GM15510 (cell line): ENCODE results near the gene WFIKKN1.

ENCODE experiments used
- POLR2A ChIP-seq: IDR thresholded peaks from 3 replicates; pipeline ENCODE4 v1.6.1; 2011; ENCODE audit warnings: borderline replicate concordance; ENCODE audit not compliant: insufficient read length; ENCODE audit errors: extremely low read depth

The WFIKKN1 gene

GRCh38 chr16:591892-592517 is 38.8 kb upstream of the WFIKKN1 start:
- TF ChIP-seq POLR2A: no peak

DNA sequence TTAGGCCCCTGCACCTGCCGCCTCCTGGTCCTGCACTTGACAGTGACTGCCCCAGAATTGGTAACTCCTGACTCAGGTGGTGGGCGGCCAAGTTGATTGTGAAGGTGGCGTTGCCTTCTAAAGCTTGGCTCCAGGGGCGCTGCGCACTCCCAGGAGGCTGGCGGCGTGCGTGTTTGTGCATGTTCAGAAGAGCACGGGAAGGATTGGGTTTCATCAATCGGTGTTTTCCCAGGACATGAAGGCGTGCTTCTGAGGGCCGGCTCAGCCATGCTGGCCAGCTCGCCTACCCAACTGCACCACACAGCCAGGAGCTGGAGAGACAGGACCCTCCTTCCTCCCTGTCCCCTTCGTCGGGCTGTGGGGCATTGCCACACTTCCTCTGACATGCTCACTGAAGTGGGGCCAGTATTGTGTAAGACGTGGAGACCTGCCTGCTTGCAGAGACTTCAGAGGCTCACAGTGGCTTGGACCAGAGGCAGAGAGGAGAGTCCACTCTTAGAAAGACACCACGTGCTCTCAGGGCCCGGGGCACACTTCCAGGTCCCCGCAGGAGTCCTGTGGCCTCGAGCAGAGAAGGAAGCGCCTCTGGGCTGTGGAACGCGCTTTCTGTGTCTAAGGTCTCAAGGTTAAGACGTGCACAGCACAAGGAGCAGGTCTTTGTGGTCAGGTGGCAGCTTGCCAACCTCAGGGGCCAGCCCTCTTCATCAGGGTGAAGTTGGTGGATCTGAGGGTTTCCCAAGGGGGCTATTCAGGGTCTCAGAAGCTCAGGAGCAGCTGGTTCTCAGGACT is 38.1 kb upstream of the WFIKKN1 start:
- TF ChIP-seq POLR2A: no peak

GRCh38 chr16:593406-593805 is 37.4 kb upstream of the WFIKKN1 start:
- no peak for TF ChIP-seq POLR2A

- TF ChIP-seq POLR2A: no peak
Measured at GRCh38 chr16:593807-594206, 37.0 kb upstream of the WFIKKN1 start.

DNA sequence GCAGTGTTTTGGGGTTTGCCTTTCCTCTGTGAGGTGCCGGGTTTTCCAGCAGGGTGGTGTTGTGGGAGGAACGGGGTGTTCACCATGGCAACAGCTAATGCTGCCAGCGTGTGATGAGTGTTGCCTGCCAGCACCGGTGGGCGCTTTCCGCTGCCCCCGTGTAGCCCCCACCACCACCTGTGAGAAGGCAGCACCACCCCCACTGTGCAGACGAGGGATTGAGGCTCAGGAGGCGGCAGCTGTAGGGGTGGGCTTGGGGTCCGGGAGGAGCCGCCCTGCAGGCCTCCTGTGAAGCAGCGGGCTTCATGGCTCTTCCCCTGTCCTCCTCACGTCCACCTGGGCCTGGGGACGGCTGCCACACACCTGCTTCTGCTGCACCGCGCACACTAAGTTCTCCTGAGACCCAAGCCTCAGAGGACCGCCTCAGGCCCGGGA is 35.7 kb upstream of the WFIKKN1 start:
- TF ChIP-seq POLR2A: no peak

- no peak for TF ChIP-seq POLR2A
Measured at GRCh38 chr16:595942-596735, 34.6 kb upstream of the WFIKKN1 start.

DNA sequence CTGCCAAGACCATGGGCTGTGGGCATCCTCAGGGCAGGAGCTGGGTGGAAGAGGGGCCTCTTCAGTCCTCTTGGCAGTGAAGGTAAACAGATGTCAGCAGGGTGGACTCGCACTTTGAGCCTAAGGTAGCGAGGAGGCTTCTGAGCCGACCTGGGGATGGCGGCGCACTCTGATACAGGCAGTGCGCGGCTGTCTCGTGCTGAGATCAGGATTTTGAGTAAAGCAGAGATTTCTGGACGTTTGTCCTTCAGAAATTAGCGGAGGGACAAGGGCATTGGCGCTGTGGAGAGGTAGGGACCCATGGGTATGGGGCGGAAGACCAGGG is 34.1 kb upstream of the WFIKKN1 start:
- TF ChIP-seq POLR2A: no peak

DNA sequence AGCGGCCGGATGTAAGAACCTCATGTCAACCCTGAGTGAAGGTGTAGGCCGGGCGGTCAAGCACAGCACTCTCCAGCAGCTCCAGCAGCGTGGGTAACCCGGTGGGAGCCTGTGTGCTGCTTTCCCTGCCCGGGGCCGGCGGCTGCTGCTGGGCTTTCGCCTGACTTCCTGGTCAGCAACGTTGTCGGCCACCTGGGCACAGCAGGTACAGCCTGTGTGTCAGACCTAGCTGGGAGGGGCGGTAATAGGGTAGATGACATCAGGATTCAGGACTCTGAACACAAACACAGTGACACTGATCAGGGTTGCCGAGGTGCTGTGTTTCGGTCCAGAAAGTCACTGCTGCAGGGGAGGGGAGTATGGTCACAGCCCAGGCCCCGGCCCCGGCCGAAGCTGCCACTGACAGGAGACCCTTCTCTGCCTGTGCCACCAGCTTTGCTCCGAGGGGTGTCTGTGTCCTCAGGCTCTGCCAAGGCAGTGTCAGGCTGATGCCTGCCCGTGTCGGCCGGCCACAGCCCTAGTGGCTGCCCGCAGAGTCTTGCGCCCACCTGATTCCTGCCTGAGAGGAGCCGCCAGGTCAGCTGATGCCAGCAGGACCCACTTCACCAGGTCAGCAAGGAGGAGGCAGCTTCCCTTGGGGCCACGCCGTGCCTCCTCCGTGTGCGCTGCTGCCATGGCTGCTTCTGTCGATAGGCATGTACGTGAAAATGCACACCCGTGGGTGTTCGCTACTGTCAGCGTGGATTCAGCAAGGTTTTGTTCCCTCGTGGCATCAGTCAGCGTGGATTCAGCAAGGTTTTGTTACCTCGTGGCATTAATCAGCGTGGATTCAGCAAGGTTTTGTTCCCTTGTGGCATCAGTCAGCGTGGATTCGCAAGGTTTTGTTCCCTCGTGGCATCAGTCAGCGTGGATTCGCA is 31.7 kb upstream of the WFIKKN1 start:
- no peak for TF ChIP-seq POLR2A

DNA sequence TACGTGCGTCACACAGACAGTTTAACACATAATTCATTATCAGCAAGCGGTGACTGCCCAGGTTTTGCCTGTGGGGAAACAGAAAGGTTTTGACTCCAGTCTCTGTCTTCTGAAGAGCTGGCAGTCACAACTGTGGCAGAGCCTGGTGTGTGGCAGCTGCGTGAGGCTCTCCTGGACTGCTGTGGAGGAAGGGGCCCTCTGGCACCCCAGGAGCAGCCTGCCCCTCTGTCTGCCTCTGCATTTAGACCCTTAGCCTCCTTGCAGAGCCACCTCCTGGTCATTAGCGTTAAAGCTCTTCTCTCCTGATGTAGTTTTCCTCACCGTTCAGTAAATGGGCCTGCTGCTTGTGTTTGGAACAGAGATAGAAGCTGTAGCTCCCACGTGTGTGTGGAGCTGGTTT is 30.0 kb upstream of the WFIKKN1 start:
- no peak for TF ChIP-seq POLR2A

- no peak for TF ChIP-seq POLR2A
Measured at GRCh38 chr16:603933-604332, 26.9 kb upstream of the WFIKKN1 start.

GRCh38 chr16:606656-607307 is 24.0 kb upstream of the WFIKKN1 start:
- TF ChIP-seq POLR2A: no peak

GRCh38 chr16:608019-608418 is 22.8 kb upstream of the WFIKKN1 start:
- no peak for TF ChIP-seq POLR2A

GRCh38 chr16:609316-609715 is 21.5 kb upstream of the WFIKKN1 start:
- no peak for TF ChIP-seq POLR2A

GRCh38 chr16:609984-610383 is 20.8 kb upstream of the WFIKKN1 start:
- TF ChIP-seq POLR2A: no peak

DNA sequence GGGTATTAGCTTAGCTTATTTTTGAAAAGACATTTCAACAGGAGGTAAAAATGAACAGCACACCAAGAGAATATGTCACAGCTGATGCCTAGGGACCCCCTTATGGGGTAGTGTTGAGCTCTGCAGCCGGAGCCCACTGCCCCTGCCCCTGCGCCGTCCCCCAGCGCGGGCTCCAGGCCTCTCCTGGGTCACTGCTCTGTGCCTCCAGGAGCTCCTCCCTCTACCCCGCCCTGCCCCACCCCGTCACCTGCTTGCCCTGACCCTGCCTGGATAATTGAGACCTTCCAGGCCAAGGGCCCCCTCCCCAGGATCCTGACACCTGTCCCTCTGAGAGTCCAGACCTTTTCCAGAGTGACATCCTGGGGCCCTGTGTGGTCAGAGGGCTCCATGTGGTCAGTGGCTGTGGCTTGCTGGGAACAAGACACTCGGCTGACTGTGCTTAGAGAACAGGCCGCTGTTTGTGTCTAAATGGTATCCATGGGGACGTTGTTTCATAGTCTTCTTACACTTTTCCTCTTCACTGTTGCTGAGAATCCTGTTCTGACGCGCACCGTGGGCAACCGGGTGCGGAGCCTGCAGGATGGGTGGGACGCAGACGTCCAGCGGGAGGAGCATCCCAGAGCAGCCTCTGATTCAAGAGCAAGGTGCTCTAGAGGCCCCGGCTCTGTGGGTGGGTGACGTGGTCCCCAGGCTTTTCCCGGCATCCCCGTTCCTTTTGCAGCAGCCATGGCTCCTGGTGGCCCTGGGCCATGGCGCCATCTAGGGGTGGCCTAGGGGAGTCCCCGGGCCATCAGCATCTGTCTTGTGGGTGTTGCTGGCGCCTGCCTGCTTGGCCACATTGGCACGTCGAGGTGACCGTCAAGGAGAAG is 20.0 kb upstream of the WFIKKN1 start:
- no peak for TF ChIP-seq POLR2A
